DND-41 (cell line): ENCODE data around the gene JUP.
"Not testable (repeated sequence)": the region's sequence is repeated elsewhere in the genome, so short reads cannot be mapped to it uniquely, and the experiment has no call there.

Source experiments
- ATAC-seq: fragments of 200-7000 bp; cut with Tn5 transposase; 3 replicates; pipeline ENCODE4 v1.9.1; 2021; ENCODE audit warnings: low read depth; ENCODE audit not compliant: insufficient read depth
- DNase-seq: peaks from one replicate; pipeline ENCODE4 v3.0.0-alpha.2; 2020
- H2AFZ ChIP-seq: 2 replicates; pipeline ENCODE4 v1.6.0; 2012; ENCODE audit warnings: low read depth, low read length
- H3K27ac ChIP-seq: 2 replicates; pipeline ENCODE4 v1.5.1; 2012; ENCODE audit warnings: low read length, inconsistent platforms
- H3K27me3 ChIP-seq: fragments of 200-600 bp; sonication (generic); 2 replicates; pipeline ENCODE4 v1.6.0; 2012; ENCODE audit warnings: low read length, mild to moderate bottlenecking, inconsistent platforms; ENCODE audit not compliant: insufficient read depth, poor library complexity
- H3K36me3 ChIP-seq: 2 replicates; pipeline ENCODE4 v1.5.1; 2012; ENCODE audit warnings: low read length, inconsistent platforms; ENCODE audit not compliant: insufficient read depth
- H3K4me1 ChIP-seq: 2 replicates; pipeline ENCODE4 v1.5.1; 2012; ENCODE audit warnings: mild to moderate bottlenecking, low read length; ENCODE audit not compliant: insufficient read depth
- H3K4me2 ChIP-seq: 2 replicates; pipeline ENCODE4 v1.6.0; 2012; ENCODE audit warnings: mild to moderate bottlenecking, moderate library complexity, low read length, inconsistent platforms; ENCODE audit not compliant: insufficient read depth
- H3K4me3 ChIP-seq, 2 experiments: fragments of 200-600 bp in 1 of 2; shearing (Covaris generic) in 1 of 2; 2 replicates each; pipeline ENCODE4 v1.5.1; 2012 to 2016; ENCODE audit warnings: inconsistent platforms in 2 of 2, low read length in 2 of 2, mild to moderate bottlenecking in 2 of 2, low read depth in 1 of 2, moderate library complexity in 1 of 2
- H3K79me2 ChIP-seq: 2 replicates; pipeline ENCODE4 v1.6.0; 2012; ENCODE audit warnings: low read length, inconsistent platforms; ENCODE audit not compliant: insufficient read depth
- H3K9ac ChIP-seq: 2 replicates; pipeline ENCODE4 v1.6.0; 2012; ENCODE audit warnings: low read depth, mild to moderate bottlenecking, inconsistent platforms, low read length, moderate library complexity
- H3K9me3 ChIP-seq: 2 replicates; pipeline ENCODE4 v1.5.1; 2012; ENCODE audit warnings: low read length, moderate library complexity, mild to moderate bottlenecking, inconsistent platforms; ENCODE audit not compliant: insufficient read depth, severe bottlenecking
- H4K20me1 ChIP-seq: 2 replicates; pipeline ENCODE4 v1.6.0; 2012; ENCODE audit warnings: low read length; ENCODE audit not compliant: insufficient read depth
- EZH2 ChIP-seq: IDR thresholded peaks from 3 replicates; pipeline ENCODE4 v1.6.1; 2012; ENCODE audit warnings: borderline replicate concordance, low read depth, mild to moderate bottlenecking, moderate library complexity, low read length, inconsistent platforms; ENCODE audit not compliant: severe bottlenecking
- TF ChIP-seq, protein P1 (sequence below): IDR thresholded peaks from 2 replicates; pipeline ENCODE4 v1.5.1; 2012; ENCODE audit warnings: borderline replicate concordance, low read length, moderate library complexity, mild to moderate bottlenecking; ENCODE audit not compliant: poor library complexity, severe bottlenecking; ENCODE audit errors: extremely low read depth

JUP gene

DNA sequence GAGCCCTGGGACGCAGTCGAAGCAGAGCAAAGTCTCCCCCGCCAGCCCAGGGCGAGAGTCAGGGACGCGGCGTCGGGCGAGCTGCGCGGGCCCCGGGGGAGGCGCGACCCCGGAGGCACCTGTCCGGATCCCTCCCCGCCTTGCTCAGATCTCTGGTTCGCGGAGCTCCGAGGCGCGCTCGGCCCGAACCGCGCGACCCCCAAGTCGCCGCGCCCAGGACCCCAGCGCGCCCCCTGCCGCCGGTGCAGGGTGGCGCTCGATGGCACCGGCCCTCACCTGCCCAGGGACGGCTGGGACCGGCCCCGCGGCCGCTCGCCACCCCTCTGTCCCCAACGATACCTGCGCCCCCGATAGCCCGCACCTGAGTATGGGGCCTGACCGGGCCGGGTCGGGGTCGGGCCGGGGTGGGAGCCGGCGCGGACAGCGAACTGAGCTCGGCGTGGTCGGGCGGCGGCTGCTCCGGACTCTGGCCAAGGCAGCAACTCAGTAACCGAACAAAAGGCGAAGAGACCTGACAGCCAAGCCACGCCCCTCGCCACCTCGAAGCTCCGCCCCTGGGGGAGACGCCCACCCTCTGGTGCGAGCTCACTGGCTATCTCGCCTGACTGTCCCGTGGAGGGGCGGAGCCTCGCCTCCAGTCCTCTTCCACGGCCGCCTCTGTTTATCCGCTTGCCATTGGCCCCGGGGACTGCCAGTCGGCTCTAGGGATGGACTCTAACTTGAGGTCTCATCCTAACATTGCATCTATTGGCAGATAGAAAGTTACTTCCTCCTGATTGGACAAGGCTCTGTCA lies at the start of gene JUP:
TSS of gene JUP (minus strand) at position 485 of the 794 bp plus-strand sequence. CDS start 14,857 bp downstream, outside the sequence.
- Histone ChIP-seq H3K9me3 (no peaks in the 10 kb centered on the region), H3K4me3 (no peak within 1 kb of the TSS), H3K9ac (no peak within 1 kb of the TSS), H3K79me2 (no peaks in the 10 kb centered on the region), H3K36me3 (no peaks in the 10 kb centered on the region), H4K20me1 (no peaks in the 10 kb centered on the region), H2AFZ (no peak within 1 kb of the TSS), H3K27ac (no peak within 1 kb of the TSS), H3K4me1 (no peaks in the 10 kb centered on the region), H3K27me3 (peaks cover 4% of the 10 kb centered on the region), H3K4me2 (no peak within 1 kb of the TSS)
- TF ChIP-seq, protein P1, sequence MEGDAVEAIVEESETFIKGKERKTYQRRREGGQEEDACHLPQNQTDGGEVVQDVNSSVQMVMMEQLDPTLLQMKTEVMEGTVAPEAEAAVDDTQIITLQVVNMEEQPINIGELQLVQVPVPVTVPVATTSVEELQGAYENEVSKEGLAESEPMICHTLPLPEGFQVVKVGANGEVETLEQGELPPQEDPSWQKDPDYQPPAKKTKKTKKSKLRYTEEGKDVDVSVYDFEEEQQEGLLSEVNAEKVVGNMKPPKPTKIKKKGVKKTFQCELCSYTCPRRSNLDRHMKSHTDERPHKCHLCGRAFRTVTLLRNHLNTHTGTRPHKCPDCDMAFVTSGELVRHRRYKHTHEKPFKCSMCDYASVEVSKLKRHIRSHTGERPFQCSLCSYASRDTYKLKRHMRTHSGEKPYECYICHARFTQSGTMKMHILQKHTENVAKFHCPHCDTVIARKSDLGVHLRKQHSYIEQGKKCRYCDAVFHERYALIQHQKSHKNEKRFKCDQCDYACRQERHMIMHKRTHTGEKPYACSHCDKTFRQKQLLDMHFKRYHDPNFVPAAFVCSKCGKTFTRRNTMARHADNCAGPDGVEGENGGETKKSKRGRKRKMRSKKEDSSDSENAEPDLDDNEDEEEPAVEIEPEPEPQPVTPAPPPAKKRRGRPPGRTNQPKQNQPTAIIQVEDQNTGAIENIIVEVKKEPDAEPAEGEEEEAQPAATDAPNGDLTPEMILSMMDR = no peak
- no peak for TF ChIP-seq EZH2
- ATAC-seq (peak; percentile 54; the same call in 1 of the 3 replicates), DNase-seq (peak; percentile 32)

- ATAC-seq = peak; percentile 86
Observed at GRCh38 chr17:41835800-41836549, 49.5 kb upstream of the JUP start, which contains the start of gene NT5C3B. TSS of gene NT5C3B (minus strand) at chr17:41836232. CDS start at chr17:41836193, 39 bp downstream.

DNA sequence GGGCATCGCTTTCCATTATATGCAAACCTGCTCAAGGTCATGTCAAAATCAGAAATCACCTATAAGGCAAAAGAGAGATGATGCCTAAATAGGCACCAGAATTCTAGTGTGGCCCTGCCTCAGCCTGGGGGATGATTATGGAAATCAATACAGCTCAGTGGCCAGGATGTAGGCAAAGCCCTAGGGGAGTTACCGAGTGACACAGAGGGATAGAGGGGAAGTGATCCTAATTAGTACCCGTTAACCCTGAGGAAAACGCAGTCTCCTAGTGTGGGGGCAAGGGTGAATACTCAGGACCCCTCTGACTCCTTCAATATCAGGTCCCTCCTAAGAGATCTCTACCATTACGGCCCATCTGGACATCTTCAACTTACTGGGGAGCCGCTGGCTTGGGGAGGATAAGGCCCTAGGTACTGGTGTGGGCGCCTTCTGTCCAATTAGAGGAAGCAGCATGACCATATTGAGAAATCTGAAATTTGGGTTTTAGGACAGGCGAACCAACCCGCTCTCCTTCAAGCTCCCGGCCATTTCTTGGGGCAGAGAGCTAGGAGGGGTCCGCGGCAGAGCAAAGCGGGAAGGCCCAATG lies 48.8 kb upstream of the JUP start:
- ATAC-seq = no peak
- H3K9ac ChIP-seq = peak overlapping the region; percentile 64
- no peaks in the 10 kb centered on the region for H3K36me3 ChIP-seq
- peak overlapping the region; percentile 71 for H3K4me2 ChIP-seq
- peaks cover 18% of the 10 kb centered on the region for H3K4me1 ChIP-seq
- H4K20me1 ChIP-seq = no peaks in the 10 kb centered on the region
- no peak for DNase-seq
- H3K79me2 ChIP-seq = no peaks in the 10 kb centered on the region; the same call in 1 of the 2 replicates
- no peak overlapping the region for H3K27ac ChIP-seq
- no peak for TF ChIP-seq EZH2
- TF ChIP-seq, protein P1 = no peak
- no peaks in the 10 kb centered on the region for H3K9me3 ChIP-seq
- H2AFZ ChIP-seq = peak overlapping the region; percentile 84
- no peaks in the 10 kb centered on the region for H3K27me3 ChIP-seq
- peak overlapping the region; percentile 33 to 60; a peak in 3 of 4 replicates for H3K4me3 ChIP-seq

More at GRCh38 chr17:41835800-41836549, 49.5 kb upstream of the JUP start, which contains the start of gene NT5C3B:
- H3K4me3 ChIP-seq = peak within 1 kb of the TSS; percentile 33 to 60; a peak in 3 of 4 replicates
- H3K4me1 ChIP-seq = peaks cover 18% of the 10 kb centered on the region
- H2AFZ ChIP-seq = peak within 1 kb of the TSS; percentile 84
- no peaks in the 10 kb centered on the region; the same call in 1 of the 2 replicates for H3K79me2 ChIP-seq
- peak within 1 kb of the TSS; percentile 71 for H3K4me2 ChIP-seq
- H3K9ac ChIP-seq = peak within 1 kb of the TSS; percentile 64
- no peaks in the 10 kb centered on the region for H3K9me3 ChIP-seq
- H3K36me3 ChIP-seq = no peaks in the 10 kb centered on the region
- H4K20me1 ChIP-seq = no peaks in the 10 kb centered on the region
- TF ChIP-seq EZH2 = no peak
- TF ChIP-seq, protein P1 = no peak
- no peaks in the 10 kb centered on the region for H3K27me3 ChIP-seq
- peak; percentile 59 for DNase-seq
- H3K27ac ChIP-seq = peak within 1 kb of the TSS; percentile 47; the same call in 1 of the 2 replicates

GRCh38 chr17:41829961-41830360 lies 43.5 kb upstream of the JUP start:
- not testable (repeated sequence) for H3K79me2 ChIP-seq, H3K36me3 ChIP-seq, H3K27ac ChIP-seq, ATAC-seq, H4K20me1 ChIP-seq, H3K4me2 ChIP-seq, H2AFZ ChIP-seq, H3K9me3 ChIP-seq, H3K27me3 ChIP-seq, H3K4me3 ChIP-seq, DNase-seq, H3K9ac ChIP-seq, H3K4me1 ChIP-seq
